GM20431 (cell line): ENCODE measurements around the gene MAPK4.

Experiments
- in situ Hi-C: fragments of 300-500 bp; cut with MseI, MboI; formaldehyde crosslinking; loops from one replicate; pipeline ENCODE4 v1.15.0; 2020; ENCODE audit warnings: low sequenced_read_pairs; ENCODE audit not compliant: unreplicated experiment

Gene MAPK4

DNA sequence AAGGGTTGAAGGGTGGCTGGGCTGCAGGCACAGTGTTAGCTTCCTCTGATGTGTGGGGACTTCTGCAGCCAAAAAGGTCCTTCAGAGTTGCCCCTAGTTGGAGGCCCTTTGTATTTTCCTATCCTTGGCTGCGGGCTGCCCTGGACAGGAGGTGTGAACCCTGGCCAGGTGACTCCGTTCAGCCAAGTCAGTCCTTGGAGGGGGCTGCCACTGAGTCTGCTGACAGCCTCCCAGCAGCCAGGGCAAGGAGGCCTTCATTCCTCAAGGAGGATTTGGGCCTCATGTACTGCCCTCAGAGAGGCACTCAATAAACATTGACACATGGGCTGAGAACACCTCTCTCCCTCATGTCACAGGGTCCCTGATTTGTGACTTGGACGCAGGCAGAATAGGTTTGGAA is 62.4 kb downstream of the MAPK4 start:
- in situ Hi-C loops = no loop called here

DNA sequence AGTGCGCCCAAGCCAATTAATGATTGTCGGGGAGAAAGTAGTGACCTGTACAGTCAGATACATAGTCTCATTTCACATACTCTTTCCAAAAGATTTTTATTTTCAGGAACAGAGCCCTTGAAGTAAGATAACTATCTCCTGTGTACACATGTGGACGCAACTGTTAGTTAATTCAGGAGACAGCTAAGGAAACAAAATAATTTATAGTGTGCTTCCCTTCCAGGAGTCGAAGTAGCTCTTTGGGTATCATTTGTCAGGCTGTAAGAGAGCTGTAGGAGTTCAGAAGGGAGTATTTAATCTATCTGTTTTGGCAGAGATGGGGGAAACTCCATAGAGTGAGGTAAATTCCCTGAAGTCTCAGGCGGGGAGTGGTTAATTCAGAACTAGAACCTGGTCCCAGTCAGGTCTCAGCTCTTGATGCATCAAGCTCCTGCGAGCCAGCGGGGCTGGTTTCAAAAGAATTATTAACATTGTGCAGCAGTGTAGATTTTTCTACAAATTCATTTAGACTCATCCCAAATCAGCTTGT is 63.0 kb downstream of the MAPK4 start:
- in situ Hi-C loops = no loop called here

DNA sequence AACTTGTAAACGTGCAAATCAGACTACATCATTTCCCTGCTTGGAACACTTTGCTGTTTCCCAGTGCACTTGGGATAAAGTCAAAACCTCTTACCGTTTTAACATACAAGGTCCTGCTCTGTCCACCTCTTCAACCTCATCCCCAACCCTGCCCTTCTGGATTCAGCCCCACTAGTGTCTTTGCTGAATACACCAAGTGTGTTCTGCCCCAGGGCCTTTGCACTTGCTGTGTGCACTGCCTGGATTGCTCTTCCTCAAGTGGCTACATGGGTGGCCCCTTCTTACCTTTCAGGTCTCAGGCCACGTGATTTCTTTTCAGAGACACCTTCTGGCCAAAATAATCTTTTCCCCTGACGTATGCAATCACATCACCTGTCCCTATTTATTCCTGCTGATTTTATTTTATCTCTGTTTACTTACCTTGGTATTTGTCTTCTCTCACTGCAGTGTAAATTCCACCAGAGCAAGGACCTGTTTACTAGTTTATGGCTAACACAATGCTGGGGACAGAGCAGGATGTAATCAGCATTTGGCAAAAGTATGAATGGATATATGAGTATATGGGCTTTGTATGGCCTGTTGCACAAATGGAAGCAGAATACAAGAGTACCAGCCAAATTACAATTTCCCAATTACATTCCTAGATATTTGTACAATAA is 63.9 kb downstream of the MAPK4 start:
- in situ Hi-C loops = no loop called here

- in situ Hi-C loops = no loop called here
These were observed 65.1 kb downstream of the MAPK4 start for GRCh38 chr18:50624981-50625380.

DNA sequence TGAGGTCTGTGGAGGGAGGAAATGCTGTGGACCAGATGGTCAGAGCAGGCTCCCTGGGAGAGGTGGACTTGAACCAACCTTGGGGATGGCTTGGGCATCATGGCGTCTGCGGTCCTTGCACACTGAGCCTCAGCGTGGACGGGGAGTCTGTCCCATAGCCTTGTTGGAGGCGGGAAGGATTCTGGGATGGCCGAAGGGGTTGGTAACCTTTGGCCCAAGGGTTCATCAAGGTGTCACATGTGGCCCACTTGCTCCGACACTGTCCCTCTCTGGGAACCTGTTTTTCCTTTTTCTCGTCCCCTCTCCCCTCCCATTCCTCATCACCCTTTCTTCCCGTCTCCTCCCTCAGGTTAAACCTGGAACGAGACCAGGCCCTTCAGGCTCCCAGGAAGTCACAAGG is 66.4 kb downstream of the MAPK4 start:
- in situ Hi-C loops = no loop called here

DNA sequence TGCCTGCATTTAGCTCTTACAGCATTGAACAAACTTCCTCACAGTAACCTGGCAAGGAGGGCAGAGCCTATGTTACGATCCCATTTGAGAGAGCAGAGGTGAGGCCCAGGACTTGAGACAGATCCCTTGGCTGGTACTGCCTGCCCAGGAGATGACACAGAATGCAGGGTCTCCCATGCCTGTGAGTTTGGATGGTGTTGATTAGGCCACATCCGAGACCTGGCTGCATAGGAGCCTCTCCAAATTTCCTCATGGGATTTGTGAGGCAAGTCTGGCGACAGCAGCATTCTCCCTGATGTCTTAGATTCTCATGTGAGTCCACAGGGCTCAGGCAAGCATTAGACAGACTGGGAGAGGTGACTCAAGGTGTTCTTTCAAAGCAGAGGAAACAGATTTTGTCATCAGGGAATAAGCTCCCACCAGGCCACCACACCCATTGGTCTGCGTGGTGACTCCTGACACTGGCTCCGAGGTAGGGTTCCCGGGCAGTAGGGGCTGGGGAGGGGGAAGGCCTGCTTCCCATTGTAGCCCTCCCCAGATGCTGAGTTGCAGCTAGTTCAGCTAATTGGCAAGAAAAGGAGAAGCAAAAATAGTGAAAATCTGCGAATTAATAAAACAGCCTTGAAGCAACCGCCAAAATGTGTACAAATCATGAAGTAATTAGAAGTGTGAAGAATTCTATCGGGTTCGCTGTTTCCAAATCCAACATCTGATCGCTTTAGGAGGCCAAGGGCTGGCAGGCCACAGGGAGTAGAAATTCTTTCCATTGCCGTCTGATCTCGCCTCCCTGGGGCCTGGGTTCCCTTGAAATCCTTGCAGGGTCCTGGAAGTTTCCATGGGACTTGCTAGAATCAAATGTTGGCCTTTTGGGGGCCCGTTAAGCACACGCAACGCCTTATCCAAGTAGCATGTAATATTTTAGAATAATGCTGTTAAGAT is 68.0 kb downstream of the MAPK4 start:
- in situ Hi-C loops = no loop called here

GRCh38 chr18:50628533-50628905 is 68.6 kb downstream of the MAPK4 start:
- in situ Hi-C loops = no loop called here

GRCh38 chr18:50629148-50629631 is 69.3 kb downstream of the MAPK4 start:
- in situ Hi-C loops = no loop called here

DNA sequence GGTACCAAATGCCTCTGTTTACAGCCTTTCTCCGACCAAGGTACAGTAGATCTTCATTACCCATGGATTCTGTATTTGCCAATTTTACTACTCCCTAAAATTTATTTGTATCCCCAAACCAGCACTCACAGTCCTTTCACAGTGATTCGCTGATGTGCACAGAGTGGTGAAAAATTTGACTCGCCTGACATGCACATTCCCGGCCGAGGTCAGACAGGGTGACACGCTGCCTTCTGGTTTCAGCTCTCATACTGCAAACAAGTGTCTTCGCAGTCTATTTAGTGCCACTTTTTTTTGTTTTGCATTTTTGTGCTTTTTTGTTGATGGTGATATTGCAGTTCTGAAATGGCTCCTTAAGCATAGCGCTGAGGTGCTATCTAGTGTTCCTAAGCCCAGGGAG is 71.0 kb downstream of the MAPK4 start:
- in situ Hi-C loops = no loop called here

- in situ Hi-C loops = no loop called here
These were observed 73.1 kb downstream of the MAPK4 start for GRCh38 chr18:50632895-50633515.

GRCh38 chr18:50633992-50634391 is 74.1 kb downstream of the MAPK4 start:
- in situ Hi-C loops = no loop called here

- in situ Hi-C loops = no loop called here
These were observed 76.6 kb downstream of the MAPK4 start for GRCh38 chr18:50636366-50637057.

DNA sequence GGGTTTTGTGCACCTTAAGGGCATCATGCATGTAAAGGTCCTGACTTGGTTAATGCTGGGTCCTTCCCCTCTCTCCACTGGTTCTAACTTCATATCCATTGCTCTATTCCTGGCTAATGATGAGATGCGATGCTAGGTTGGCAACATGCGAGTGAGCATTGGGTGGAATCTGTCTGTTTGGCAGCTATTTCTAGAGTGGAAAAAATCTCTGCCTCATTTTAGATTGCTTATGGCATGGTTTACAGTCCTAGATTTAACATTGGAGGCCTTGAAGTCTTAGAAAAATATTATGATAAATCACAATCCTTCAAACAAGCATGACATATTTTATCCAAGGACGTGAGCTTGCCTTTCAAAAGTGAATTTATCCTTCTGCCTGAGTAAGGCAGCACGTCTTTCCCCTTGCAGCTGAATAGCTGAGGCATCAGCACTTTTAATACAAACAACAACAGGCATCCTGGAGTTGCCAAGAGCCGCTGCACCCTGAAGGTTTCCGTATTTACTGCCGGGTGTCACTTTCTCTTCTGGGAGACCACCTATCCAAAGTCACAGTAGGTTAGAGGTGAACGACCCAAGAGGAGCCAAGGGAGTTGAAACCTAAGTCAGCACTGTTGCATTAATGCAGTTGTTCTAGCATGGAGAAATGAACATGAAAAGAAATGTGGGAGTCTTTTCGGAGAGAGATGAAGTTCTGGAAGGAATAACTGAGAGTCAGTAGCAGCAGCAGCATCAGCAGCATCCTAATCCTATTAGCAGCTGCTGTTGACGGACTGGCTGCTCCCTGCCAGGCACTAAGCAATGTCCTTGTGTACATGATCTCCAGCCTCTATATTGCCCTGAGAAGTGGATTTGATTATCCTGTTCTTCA is 78.4 kb downstream of the MAPK4 start:
- in situ Hi-C loops = no loop called here

DNA sequence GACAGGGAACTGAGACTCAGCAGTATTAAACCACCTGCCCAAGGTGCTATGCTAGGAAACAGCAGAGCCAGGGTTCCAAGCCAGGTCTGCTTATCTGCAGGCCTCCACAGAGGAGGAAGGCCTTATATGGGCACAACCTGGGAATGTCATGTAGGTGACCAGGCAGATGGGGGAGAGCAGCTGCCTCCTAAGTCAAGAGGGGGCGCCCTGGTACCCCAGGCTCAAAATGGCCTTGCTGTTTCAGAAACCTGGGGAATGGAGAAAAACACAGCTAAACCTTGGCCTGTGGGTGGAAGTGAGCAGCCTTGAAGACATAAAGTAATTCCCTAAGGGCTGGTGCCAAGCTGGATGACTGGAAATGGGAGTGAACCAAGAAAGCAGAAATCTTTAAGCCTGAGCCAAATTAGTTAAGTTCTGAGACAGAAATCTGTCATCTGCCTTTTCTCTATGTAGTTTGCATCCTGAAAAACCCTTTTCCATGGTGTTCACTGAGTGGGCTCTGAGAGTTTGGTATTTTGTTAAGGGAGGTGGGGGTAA is 79.1 kb downstream of the MAPK4 start:
- in situ Hi-C loops = no loop called here

DNA sequence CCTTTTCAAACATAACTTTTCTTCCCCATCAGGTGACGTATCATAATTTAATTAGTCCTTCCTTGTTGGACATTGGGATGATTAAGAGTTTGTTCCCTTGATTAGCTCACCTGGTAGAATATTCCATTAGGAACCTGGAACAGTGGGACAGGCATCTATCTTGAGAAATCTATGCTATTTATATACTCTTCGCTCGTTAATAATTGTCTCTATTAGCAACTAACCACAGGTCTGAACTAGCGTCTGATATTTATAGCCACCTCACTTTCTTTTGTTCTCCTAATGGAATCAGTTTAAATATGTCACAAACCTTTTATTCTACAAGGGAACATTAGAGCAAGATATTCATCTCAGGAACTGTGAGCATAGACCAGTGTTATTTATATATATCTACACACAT is 79.8 kb downstream of the MAPK4 start:
- in situ Hi-C loops = no loop called here

GRCh38 chr18:50642439-50642838 is 82.6 kb downstream of the MAPK4 start:
- in situ Hi-C loops = no loop called here

DNA sequence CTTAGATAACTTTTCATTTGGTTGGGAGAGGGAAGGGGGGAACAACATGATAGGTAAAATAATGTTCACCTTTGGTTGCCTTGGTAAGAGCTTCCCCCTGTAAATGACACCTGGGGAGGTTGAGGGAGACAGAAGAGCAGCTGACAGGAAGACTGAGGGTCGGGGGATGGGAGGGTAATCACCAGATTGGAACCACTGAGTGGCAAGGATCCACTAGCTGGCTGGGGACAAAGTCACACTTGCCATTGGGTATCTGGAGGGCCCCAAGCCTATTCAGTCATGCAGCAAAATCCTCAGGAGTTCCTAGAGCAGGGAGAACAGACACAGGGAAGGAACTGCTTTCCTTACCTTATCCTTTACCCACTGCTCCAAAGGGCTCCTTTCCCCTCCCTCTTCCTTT is 84.3 kb downstream of the MAPK4 start:
- in situ Hi-C loops = no loop called here

DNA sequence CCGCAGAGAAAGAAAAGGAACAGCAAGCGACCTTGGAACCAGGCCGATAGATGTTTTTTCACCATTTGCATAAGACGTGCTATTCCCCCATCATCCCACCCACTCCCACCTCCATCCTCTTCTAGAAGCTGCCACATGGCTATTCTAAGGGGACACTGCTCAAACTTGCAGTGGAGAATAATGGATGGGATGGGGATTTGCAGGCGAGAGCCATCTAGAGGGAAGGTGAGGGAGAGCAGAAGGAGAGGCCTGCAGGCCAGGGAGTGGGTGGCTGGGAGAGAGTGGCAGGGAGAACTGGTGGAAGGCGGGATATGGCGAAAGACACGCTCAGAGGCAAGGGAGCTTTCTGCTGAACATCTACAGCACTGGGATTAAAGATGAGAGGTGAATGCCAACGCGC is 84.9 kb downstream of the MAPK4 start:
- in situ Hi-C loops = no loop called here

GRCh38 chr18:50647237-50647636 is 87.3 kb downstream of the MAPK4 start:
- in situ Hi-C loops = no loop called here
